GM12892 (cell line): Measurements from ENCODE around the gene KCNJ5.

ENCODE experiments used
- POLR2A ChIP-seq: IDR thresholded peaks from 2 replicates; pipeline ENCODE4 v1.6.1; 2011; ENCODE audit warnings: low read depth, low read length, control low read depth
- POLR2AphosphoS5 ChIP-seq: IDR thresholded peaks from 2 replicates; pipeline ENCODE4 v1.6.1; 2011; ENCODE audit warnings: low read depth, low read length, control low read depth
- TAF1 ChIP-seq: IDR thresholded peaks from 2 replicates; pipeline ENCODE4 v1.6.1; 2011; ENCODE audit warnings: low read depth, mild to moderate bottlenecking, control low read depth, low read length, borderline replicate concordance

- TF ChIP-seq TAF1: no peak
- no peak for TF ChIP-seq POLR2A
- no peak for TF ChIP-seq POLR2AphosphoS5
Observed at GRCh38 chr11:128957202-128957482, 66.0 kb downstream of the KCNJ5 start.
